Dendritic cell treated with granulocyte-macrophage colony-stimulating factor and Interleukin-4, amounts not matched to agents 40 ng/mL and 50 ng/mL, for 4 days (primary cell): ENCODE results near the gene SLIT1.

Source experiments
- H3K27ac Mint-ChIP-seq: one replicate; pipeline ENCODE4 v1.8.0; 2022; ENCODE audit warnings: mild to moderate bottlenecking, mixed read lengths
- H3K27me3 Mint-ChIP-seq: one replicate; pipeline ENCODE4 v1.8.0; 2022; ENCODE audit warnings: mild to moderate bottlenecking, mixed read lengths
- H3K36me3 Mint-ChIP-seq: one replicate; pipeline ENCODE4 v1.8.0; 2022; ENCODE audit warnings: low read depth, mixed read lengths
- H3K4me1 Mint-ChIP-seq: one replicate; pipeline ENCODE4 v1.8.0; 2022; ENCODE audit warnings: low read depth, mixed read lengths
- H3K4me3 Mint-ChIP-seq: one replicate; pipeline ENCODE4 v1.8.0; 2022; ENCODE audit warnings: mild to moderate bottlenecking, moderate library complexity, mixed read lengths
- H3K9me3 Mint-ChIP-seq: one replicate; pipeline ENCODE4 v1.8.0; 2022; ENCODE audit warnings: mixed read lengths
- intact Hi-C: fragments of 100-400 bp; cut with micrococcal nuclease; formaldehyde crosslinking; loops from one replicate; pipeline ENCODE4 v1.15.0; 2022

The SLIT1 gene

DNA sequence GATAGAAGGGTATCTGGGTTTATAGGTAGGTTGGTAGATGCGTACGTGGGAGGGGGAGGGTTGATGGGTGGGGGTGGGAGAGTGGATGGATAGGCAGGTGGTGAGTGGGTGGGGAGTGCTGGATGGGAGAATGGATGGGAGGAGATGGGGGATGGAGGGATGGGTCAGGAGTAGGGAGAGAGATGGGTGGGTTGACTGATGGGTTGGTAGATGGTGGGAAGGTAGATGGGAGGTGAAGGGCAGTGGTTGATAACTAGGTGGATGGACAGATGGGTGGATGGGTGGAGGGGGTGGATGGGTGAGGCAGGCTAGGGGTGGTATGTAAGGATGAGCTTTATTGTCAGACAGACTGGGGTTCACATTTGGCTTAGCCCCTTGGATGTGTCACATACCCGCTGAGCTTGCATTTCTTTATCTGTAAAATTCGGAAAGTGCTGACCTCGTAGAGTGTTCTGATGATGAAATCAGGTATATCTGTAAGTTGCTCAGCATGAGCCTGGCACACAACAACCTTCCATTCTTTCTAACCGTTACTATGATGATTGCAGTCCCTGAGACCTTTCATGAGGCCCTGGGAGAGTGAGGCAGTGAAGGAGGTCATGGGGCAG, 34.3 kb downstream of the SLIT1 start:
- Mint-ChIP-seq H3K36me3 (no peaks in the 10 kb centered on the region), H3K4me1 (no peaks in the 10 kb centered on the region), H3K9me3 (no peaks in the 10 kb centered on the region), H3K27ac (no peak overlapping the region), H3K4me3 (no peak overlapping the region), H3K27me3 (peaks cover 2% of the 10 kb centered on the region)
- intact Hi-C loops = no loop called here

DNA sequence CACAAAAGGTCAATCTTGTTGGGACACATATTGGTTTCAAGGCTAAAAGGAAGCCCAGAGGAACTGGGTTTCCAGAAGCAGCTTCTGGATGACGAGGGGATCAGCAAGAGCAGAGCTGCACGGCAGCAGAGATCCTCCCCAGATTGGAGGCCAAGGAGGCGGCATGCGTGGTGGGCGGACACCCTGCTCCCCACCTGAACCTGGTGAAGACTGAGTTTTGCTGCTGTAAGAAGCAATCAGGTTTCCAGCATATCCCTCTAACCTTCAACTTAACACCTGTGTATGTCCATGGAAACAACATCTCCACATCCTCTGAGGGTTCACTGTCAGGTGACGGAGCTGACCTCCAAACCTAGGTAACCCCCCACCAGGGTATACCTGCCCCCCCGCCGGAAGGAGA, 35.1 kb downstream of the SLIT1 start:
- H3K4me3 Mint-ChIP-seq = no peak overlapping the region
- H3K27ac Mint-ChIP-seq = no peak overlapping the region
- no peaks in the 10 kb centered on the region for H3K36me3 Mint-ChIP-seq
- H3K9me3 Mint-ChIP-seq = no peaks in the 10 kb centered on the region
- H3K27me3 Mint-ChIP-seq = peaks cover 2% of the 10 kb centered on the region
- H3K4me1 Mint-ChIP-seq = no peaks in the 10 kb centered on the region
- intact Hi-C loops = no loop called here

DNA sequence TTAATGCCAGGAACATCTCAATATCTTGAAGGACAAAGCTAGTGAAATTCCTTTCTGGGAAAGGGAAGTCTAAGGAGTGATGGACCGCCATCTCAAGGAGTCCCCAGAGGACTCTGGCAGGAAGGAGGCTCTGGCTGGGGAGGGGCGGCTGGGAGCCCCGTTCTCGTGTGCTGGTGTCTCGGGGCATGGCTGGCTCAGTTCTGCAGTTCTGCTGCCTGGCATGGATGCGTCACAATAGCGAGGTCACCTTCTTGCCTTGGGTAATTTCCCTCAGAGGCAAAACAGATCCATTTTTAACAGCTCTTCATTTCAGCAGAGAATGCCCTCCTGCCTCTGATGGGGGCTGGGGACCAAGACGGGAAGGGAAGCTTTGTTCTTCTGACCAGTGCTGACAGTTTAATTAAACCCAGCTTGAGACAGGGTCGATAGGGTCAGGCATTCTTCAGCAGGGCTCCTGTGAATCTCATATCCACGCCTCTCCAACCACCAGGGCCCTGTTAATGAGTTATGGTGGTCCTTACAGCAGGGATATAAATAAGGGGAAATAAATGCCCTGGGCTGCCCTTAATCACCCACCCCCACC, 35.7 kb downstream of the SLIT1 start:
- no peaks in the 10 kb centered on the region for H3K4me1 Mint-ChIP-seq
- H3K36me3 Mint-ChIP-seq = no peaks in the 10 kb centered on the region
- H3K4me3 Mint-ChIP-seq = no peak overlapping the region
- no peak overlapping the region for H3K27ac Mint-ChIP-seq
- no peaks in the 10 kb centered on the region for H3K9me3 Mint-ChIP-seq
- intact Hi-C loops = no loop called here
- peaks cover 2% of the 10 kb centered on the region for H3K27me3 Mint-ChIP-seq

DNA sequence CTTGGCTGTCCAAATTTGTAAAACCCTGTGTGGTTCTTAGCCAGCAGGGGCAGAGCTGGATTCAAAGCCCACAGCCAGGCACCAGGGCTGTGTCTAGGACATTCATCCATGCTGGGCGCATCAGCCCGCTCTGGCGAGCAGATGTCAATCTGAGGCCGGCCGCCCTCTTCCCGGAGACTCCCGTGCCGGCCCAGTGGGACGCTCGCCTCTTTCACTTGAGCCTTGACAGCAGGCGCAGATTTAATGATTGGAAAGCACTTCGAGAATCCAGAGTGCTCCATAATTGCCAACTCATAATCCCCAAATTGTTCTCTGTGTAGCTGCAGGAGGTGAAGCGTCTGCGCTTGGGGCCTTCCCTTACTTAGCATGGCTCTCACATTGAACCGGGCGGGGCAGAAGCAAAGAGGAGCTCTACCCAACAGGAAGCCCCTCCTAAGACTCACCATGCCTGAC, 36.7 kb downstream of the SLIT1 start:
- Mint-ChIP-seq H3K4me3 (no peak overlapping the region), H3K36me3 (no peaks in the 10 kb centered on the region), H3K27ac (no peak overlapping the region), H3K27me3 (peaks cover 2% of the 10 kb centered on the region), H3K4me1 (no peaks in the 10 kb centered on the region), H3K9me3 (no peaks in the 10 kb centered on the region)
- intact Hi-C loops = no loop called here

DNA sequence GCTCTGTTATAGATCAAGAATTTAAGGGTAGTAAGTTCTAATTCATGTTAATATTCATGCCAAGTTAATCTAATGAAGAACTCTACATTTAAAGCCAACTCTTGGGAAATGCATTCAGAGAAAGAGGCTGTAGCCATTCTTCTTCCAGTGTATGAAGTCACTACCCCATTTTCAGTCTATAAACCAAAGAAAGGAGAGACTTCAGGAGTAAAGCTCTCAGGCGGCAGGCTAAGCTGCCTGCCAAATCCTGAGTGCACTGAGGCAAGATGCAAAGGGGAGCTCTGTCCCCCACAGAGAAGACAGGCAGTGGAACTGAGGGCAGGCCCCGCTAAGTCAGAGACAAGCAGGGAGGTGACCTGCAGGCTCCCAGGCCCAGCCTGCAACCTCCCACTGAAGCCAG, 41.5 kb downstream of the SLIT1 start:
- Mint-ChIP-seq H3K9me3 (no peaks in the 10 kb centered on the region), H3K27me3 (peaks cover 6% of the 10 kb centered on the region), H3K4me3 (no peak overlapping the region), H3K4me1 (peaks cover 17% of the 10 kb centered on the region), H3K36me3 (no peaks in the 10 kb centered on the region), H3K27ac (no peak overlapping the region)
- intact Hi-C loops = no loop called here

DNA sequence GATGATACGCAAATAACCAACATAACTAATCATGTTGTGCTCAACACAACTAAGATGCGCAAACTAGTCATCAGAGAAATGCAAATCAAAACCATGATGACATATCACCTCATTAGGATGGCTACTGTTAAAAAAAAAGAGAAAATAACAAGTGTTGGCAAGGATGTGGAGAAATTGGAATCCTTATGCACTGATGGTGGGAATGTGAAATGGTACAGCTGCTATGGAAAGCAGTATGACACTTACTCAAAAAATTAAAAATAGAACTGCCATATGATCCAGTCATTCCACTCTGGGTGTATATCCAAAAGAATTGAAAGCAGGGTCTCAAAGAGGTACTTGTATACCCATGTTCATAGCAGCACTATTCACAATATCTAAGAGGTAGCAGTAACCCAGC, 42.9 kb downstream of the SLIT1 start:
- no peaks in the 10 kb centered on the region for H3K36me3 Mint-ChIP-seq
- no peak overlapping the region for H3K27ac Mint-ChIP-seq
- H3K4me3 Mint-ChIP-seq = no peak overlapping the region
- intact Hi-C loops = no loop called here
- H3K4me1 Mint-ChIP-seq = peaks cover 17% of the 10 kb centered on the region
- peaks cover 6% of the 10 kb centered on the region for H3K27me3 Mint-ChIP-seq
- H3K9me3 Mint-ChIP-seq = no peaks in the 10 kb centered on the region

DNA sequence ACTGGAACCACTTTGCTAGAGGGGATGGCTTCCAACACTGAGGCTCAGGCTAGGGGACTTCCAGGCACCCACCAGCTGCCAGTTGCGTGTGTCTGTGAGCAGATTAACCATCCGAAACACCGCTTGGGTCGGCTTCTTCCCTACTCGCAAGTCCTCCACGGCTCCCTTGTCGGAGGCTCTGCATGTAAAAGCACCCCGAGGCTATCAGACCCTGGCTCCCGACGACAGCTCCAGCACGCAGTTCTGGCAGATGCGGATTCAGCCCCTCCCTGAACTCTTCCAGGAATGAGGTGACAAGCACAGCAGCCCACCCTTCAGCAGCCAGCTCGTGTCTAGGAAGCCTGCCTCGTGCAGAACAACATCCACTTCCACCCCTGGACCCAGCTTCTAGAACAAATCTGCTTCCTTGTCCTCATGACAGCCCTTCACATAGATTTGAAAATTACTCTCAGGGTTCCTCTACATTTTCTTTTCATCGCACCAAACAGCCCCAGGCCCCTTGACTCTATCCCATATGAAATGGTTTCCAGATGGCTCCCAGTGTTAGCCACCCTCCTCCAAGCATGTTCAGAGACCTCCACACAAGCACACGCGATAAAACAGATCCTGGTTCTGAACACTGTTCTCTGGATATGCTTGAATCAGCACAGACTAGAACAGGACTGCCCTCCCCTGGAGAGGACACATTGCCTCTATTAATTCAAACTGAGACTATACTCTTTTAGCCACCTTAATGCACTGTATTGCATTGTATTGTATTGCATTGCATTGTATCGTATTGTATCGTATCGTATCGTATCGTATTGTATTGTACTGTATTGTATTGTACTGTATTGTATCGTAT, 44.6 kb downstream of the SLIT1 start:
- Mint-ChIP-seq H3K4me1 (peaks cover 17% of the 10 kb centered on the region), H3K4me3 (no peak overlapping the region), H3K9me3 (no peaks in the 10 kb centered on the region), H3K27ac (no peak overlapping the region), H3K27me3 (peaks cover 6% of the 10 kb centered on the region), H3K36me3 (no peaks in the 10 kb centered on the region)
- intact Hi-C loops = no loop called here

DNA sequence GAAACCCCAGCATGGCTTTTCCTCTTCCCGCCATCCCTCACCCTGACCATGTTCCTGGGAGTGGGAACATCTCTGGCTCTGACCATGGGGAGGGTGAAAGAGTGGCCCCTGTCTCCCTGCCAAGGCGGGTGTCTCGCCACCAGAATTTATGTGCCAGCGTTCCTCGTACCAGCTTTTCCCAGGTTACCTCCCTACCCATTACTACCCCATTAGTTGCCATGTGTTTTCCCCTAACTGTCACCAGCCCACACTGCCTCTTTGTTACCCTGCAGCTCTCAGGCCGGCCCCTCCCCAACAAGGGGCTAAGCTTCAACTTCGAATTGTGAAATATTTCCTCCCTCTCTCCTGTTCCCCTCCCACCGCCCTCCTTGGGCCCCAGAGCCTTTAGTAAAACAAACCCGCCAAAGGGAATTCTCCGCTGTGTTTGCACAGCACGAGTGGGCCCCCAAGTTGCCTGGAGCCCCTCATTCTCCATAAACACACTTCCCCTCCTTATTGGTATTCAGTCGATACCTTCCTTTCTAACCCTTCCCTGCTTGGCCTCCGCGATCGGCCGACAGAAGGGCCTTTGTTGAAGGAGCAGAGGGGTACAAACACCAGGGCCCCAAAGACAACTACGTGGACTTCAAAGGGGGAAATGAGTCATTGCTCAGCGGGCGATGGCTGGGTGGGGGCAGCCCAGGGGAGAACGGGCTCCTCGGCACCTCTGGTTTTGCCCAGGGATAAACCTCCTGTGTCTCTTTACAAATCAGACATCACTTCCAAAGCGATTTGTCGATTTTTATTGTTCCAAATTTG, 45.5 kb downstream of the SLIT1 start:
- Mint-ChIP-seq H3K4me1 (peaks cover 17% of the 10 kb centered on the region), H3K9me3 (no peaks in the 10 kb centered on the region), H3K36me3 (no peaks in the 10 kb centered on the region), H3K27ac (no peak overlapping the region), H3K4me3 (no peak overlapping the region), H3K27me3 (peaks cover 6% of the 10 kb centered on the region)
- intact Hi-C loops = no loop called here

DNA sequence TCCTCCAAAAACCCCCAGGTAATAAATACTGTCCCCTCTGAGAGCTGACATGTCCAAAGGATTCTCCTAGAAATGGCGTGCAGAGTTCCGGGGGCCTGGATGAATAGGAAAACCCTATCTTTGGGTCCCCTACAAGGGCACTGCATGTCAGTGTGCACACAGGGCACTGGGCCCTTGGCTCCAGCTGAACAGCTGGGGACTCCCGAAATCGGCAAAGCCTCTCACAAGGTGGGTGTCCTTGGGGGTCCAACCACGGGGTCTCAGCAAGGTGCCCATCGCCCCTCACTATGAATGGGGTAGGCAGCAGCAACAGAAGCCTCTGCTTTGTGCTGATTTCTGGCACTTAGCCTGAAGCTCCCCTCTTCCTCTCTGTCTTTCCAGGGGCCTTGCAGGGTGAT, 46.1 kb downstream of the SLIT1 start:
- intact Hi-C loops = no loop called here
- Mint-ChIP-seq H3K4me1 (peaks cover 17% of the 10 kb centered on the region), H3K9me3 (no peaks in the 10 kb centered on the region), H3K36me3 (no peaks in the 10 kb centered on the region), H3K27me3 (peaks cover 6% of the 10 kb centered on the region), H3K27ac (no peak overlapping the region), H3K4me3 (no peak overlapping the region)

DNA sequence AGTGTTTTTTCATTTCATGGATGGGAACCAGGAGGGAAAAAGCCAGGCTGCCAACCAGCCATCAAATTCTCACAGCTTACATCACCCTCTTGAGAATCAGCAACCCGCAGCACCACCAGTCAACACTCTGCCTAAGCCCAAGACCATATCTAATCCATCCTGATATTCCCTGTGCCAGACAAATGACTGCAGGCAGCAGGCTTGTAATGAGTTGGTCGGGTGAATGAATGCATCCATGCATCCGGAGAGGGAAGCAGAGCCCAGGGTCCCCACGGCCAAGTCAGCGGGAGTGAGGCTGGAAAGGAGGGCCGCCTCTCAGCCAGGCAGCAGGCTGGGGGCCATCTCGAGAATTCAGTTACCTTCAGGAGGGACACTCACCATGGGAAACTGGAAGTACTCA, 46.9 kb downstream of the SLIT1 start:
- Mint-ChIP-seq H3K36me3 (no peaks in the 10 kb centered on the region), H3K4me1 (peaks cover 17% of the 10 kb centered on the region), H3K27ac (no peak overlapping the region), H3K9me3 (no peaks in the 10 kb centered on the region), H3K4me3 (no peak overlapping the region), H3K27me3 (peaks cover 6% of the 10 kb centered on the region)
- intact Hi-C loops = no loop called here

DNA sequence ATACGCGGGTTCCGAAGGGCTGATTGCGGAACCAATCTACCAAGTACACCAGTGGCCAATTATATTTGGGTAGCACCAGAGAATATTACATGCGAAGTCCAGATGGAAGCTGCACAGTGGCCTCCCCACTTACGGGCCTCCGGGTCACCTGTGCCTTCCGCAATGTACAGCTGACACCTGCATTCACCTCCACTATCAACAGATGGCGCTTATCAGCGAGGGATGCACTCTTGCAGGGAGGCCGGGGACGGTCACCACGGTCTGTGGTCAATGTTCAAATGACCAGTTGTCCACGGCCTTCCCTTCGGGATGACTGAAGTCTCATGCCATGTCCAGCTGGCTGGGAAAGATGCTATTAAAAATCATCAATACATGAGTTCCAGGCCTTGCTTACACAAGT, 47.6 kb downstream of the SLIT1 start:
- H3K36me3 Mint-ChIP-seq = no peaks in the 10 kb centered on the region
- intact Hi-C loops = no loop called here
- H3K4me1 Mint-ChIP-seq = peaks cover 17% of the 10 kb centered on the region
- H3K27ac Mint-ChIP-seq = no peak overlapping the region
- no peaks in the 10 kb centered on the region for H3K9me3 Mint-ChIP-seq
- H3K27me3 Mint-ChIP-seq = peaks cover 6% of the 10 kb centered on the region
- H3K4me3 Mint-ChIP-seq = no peak overlapping the region

DNA sequence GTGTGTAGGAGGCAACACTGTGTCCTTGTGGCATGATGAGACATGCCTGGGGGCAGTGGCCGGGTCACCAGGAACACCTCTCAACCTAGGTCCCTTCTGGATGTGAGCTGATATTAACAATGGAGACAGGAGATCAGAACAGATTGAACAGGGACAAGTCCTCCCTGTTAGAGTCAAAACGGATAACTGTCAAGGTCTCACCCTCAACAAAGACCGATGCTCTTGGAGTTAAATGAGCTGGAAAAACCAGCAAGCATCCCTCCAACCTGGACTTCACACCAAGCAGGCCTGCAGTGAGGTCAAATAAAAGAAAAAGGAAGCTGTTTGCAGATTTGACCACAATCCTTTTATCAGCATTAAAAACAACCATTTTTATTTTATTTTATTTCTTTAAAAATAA, 49.0 kb downstream of the SLIT1 start:
- H3K4me3 Mint-ChIP-seq = no peak overlapping the region
- no peaks in the 10 kb centered on the region for H3K9me3 Mint-ChIP-seq
- H3K27ac Mint-ChIP-seq = no peak overlapping the region
- H3K36me3 Mint-ChIP-seq = no peaks in the 10 kb centered on the region
- H3K4me1 Mint-ChIP-seq = peaks cover 17% of the 10 kb centered on the region
- intact Hi-C loops = no loop called here
- peaks cover 6% of the 10 kb centered on the region for H3K27me3 Mint-ChIP-seq

DNA sequence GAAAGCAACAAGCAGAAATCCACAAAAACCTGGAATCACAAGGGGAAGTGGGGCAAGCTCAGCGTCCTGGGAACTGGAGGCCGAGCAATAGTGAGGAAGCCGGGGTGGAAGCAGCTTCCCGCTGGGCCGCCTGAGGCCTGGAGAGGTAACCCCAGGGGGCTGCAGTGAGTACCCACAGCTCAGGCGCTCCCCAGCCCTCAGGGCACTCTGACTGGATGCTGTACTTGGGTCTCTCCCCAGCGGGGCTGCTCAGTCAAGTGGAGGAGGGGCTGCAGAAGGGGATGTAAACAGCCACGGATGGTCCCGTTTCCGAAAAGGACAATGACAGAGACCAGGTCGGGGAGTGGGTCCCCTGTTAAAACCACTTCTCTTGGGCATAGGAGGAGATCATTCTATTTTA, 50.3 kb downstream of the SLIT1 start:
- H3K36me3 Mint-ChIP-seq = no peaks in the 10 kb centered on the region
- peaks cover 4% of the 10 kb centered on the region for H3K27me3 Mint-ChIP-seq
- intact Hi-C loops = no loop called here
- H3K4me3 Mint-ChIP-seq = no peak overlapping the region
- H3K9me3 Mint-ChIP-seq = no peaks in the 10 kb centered on the region
- H3K4me1 Mint-ChIP-seq = peaks cover 7% of the 10 kb centered on the region
- no peak overlapping the region for H3K27ac Mint-ChIP-seq

DNA sequence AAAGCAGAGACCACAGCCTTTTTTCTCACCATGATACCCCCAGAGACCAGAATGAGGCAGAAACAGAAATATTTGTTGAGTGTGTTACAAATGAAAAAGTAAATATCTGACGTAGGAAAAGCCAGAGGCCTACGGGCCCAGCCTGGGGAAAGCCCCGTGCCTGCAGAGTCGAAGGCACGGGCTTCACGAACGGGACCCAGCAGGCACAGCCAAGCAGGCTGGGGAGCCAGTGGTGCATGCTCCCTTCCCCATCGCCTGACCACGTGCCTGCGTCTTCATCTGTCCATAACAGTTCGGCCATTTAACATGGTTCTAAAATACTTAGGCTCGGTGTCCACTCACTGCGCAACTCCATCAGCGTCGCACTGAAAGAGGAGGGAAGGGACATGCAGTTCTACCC, 50.8 kb downstream of the SLIT1 start:
- Mint-ChIP-seq H3K4me3 (no peak overlapping the region), H3K27me3 (no peaks in the 10 kb centered on the region), H3K9me3 (no peaks in the 10 kb centered on the region), H3K27ac (no peak overlapping the region), H3K4me1 (peaks cover 2% of the 10 kb centered on the region), H3K36me3 (no peaks in the 10 kb centered on the region)
- intact Hi-C loops = no loop called here
